ENCODE results near the gene DTX3L. TPM values are rescaled to one million over a fixed set of nuclear protein-coding genes. Genes with fewer than 3 reads are reported as not detected.

DTX3L gene
- total and polyA plus RNA-seq, 2 of the 13 experiments (the other 11 are each of a cell fraction or from before 2014, with no cell fraction given): 2.5 to 10.9 TPM

DNA sequence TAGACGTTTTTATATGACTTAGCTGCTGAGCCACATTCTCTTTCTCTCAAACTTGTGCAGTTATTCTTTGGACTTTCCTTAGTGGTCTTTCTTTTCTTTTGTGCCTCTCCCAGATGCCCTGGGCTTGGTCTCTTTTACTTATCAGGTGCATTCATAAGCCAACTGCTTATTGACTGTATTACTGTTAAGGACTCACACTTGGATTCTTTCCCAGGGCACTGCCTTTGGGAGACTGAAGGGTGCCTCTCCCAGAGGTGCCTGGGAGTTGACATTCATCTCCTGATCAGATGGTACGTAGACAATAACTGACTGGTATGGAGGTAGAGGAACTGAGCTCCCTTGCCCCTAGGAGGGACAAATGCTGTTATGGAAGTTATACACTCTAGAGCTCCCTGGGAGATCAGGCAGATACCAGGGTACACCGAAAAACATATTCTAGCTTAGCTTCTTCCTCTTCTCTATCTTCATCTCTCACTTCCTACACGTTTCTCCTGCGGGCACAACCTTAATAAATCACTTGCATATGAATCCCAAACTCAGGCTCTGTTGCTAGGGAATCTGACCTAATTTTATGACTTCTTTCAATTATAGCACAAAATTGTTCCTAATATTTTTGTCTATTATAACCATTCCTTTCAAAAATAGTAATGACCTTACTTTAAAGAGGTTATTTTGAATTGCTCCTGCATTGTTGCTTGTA lies 38.0 kb downstream of the DTX3L start (continued):
- TF ChIP-seq CCAR2 (optimal IDR thresholded peaks at IDR 0.05; ENCODE audit: low read depth, low read length) (no peak), KLF6 (CRISPR knock-in tag; IDR thresholded peaks at IDR 0.05) (no peak), ZNF749 (CRISPR knock-in tag; IDR thresholded peaks at IDR 0.05; ENCODE audit: borderline replicate concordance) (no peak), ZNF549 (CRISPR knock-in tag; IDR thresholded peaks at IDR 0.05) (no peak)

DNA sequence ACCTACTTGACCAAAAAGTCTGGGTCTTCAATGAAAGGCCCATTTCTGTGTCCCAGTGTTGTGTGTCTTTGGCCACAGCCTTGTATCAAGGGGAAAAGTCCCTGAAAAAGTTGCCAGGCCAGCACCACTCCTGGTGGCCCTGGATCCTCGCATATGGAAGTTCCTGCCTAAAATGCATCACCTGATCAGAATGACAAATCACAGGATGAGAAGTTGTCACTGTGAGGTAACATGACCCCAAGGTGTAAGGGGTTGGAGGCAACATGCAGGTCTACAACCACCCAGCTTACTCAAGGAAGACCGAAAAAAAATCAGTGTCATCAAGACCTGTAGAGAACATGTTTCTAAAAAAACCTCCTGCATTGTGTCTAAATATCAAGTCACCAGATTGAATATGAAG lies 38.9 kb downstream of the DTX3L start:
- Histone ChIP-seq H3K79me2 (ENCODE audit: insufficient read depth, low read length) (no peaks in the 10 kb centered on the region), H2AFZ (ENCODE audit: low read length) (no peak overlapping the region), H3K27me3 (ENCODE audit: control insufficient read depth in 1 of 2, insufficient read depth in 2 of 2, low read length in 2 of 2) (no peaks in the 10 kb centered on the region), H3K36me3 (replicated peaks in 1 of 2; ENCODE audit: control insufficient read depth in 1 of 2, insufficient read depth in 2 of 2, low read length in 2 of 2) (no peaks in the 10 kb centered on the region), H4K20me1 (ENCODE audit: insufficient read depth, low read length) (no peaks in the 10 kb centered on the region), H3K4me1 (ENCODE audit: insufficient read depth, low read length) (no peaks in the 10 kb centered on the region), H3K4me2 (ENCODE audit: low read depth, low read length) (no peak overlapping the region), H3K9ac (ENCODE audit: insufficient read depth, low read depth, low read length) (no peak overlapping the region), H3K4me3 (replicated peaks in 1 of 3; ENCODE audit: insufficient read depth in 1 of 3, low read depth in 2 of 3, low read length in 3 of 3) (no peak overlapping the region), H3K27ac (ENCODE audit: extremely low read length, insufficient read depth, low read length) (no peak overlapping the region), H3K9me3 (ENCODE audit: low read length) (no peaks in the 10 kb centered on the region)
- WGBS (ENCODE audit: low lambda C conversion rate): 63% methylated on average over 2 of the region's 2 CpGs
- BruUV-seq (replicated peaks): no TSS peak
- in situ Hi-C loops (cut with HindIII; ENCODE audit: extremely low pct_ligation_motif_present, low pct_unique_long_range_greater_than_20kb): no loop called here
- TF ChIP-seq RFXANK (CRISPR knock-in tag; IDR thresholded peaks at IDR 0.05) (no peak), GLI4 (CRISPR knock-in tag; IDR thresholded peaks at IDR 0.05; ENCODE audit: borderline replicate concordance) (no peak), PLRG1 (conservative IDR thresholded peaks at IDR 0.05) (no peak)
- TF ChIP-seq, protein P1, sequence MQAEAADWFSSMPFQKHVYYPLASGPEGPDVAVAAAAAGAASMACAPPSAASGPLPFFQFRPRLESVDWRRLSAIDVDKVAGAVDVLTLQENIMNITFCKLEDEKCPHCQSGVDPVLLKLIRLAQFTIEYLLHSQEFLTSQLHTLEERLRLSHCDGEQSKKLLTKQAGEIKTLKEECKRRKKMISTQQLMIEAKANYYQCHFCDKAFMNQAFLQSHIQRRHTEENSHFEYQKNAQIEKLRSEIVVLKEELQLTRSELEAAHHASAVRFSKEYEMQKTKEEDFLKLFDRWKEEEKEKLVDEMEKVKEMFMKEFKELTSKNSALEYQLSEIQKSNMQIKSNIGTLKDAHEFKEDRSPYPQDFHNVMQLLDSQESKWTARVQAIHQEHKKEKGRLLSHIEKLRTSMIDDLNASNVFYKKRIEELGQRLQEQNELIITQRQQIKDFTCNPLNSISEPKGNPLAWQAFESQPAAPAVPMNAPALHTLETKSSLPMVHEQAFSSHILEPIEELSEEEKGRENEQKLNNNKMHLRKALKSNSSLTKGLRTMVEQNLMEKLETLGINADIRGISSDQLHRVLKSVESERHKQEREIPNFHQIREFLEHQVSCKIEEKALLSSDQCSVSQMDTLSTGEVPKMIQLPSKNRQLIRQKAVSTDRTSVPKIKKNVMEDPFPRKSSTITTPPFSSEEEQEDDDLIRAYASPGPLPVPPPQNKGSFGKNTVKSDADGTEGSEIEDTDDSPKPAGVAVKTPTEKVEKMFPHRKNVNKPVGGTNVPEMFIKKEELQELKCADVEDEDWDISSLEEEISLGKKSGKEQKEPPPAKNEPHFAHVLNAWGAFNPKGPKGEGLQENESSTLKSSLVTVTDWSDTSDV (CRISPR knock-in tag; IDR thresholded peaks at IDR 0.05): no peak
- TF ChIP-seq, protein P2, sequence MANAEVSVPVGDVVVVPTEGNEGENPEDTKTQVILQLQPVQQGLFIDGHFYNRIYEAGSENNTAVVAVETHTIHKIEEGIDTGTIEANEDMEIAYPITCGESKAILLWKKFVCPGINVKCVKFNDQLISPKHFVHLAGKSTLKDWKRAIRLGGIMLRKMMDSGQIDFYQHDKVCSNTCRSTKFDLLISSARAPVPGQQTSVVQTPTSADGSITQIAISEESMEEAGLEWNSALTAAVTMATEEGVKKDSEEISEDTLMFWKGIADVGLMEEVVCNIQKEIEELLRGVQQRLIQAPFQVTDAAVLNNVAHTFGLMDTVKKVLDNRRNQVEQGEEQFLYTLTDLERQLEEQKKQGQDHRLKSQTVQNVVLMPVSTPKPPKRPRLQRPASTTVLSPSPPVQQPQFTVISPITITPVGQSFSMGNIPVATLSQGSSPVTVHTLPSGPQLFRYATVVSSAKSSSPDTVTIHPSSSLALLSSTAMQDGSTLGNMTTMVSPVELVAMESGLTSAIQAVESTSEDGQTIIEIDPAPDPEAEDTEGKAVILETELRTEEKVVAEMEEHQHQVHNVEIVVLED (CRISPR knock-in tag; IDR thresholded peaks at IDR 0.05; ENCODE audit: borderline replicate concordance): no peak
- ATAC-seq: no peak
- no peak for FAIRE-seq
- intact Hi-C loops (cut with micrococcal nuclease; ENCODE audit: unreplicated experiment): no loop called here
- CTCF ChIA-PET (ENCODE audit: low intra/inter-chr PET ratio, low total read pairs): no interaction called here
- DNase-seq (ENCODE audit: low spot score): no peak
- POLR2A ChIA-PET: no interaction called here

Data from HepG2 (cell line).